22Rv1 (cell line): ENCODE data around the gene PTPRJ.

Experiments used
- ZFX ChIP-seq: fragments of 450-650 bp; IDR thresholded peaks from 2 replicates; pipeline ENCODE4 v1.6.1; 2017; ENCODE audit warnings: antibody characterized with exemption, borderline replicate concordance
- TF ChIP-seq, protein P1 (sequence below): fragments of 450-650 bp; IDR thresholded peaks from 2 replicates; pipeline ENCODE4 v1.5.1; 2017; ENCODE audit warnings: mild to moderate bottlenecking

DNA sequence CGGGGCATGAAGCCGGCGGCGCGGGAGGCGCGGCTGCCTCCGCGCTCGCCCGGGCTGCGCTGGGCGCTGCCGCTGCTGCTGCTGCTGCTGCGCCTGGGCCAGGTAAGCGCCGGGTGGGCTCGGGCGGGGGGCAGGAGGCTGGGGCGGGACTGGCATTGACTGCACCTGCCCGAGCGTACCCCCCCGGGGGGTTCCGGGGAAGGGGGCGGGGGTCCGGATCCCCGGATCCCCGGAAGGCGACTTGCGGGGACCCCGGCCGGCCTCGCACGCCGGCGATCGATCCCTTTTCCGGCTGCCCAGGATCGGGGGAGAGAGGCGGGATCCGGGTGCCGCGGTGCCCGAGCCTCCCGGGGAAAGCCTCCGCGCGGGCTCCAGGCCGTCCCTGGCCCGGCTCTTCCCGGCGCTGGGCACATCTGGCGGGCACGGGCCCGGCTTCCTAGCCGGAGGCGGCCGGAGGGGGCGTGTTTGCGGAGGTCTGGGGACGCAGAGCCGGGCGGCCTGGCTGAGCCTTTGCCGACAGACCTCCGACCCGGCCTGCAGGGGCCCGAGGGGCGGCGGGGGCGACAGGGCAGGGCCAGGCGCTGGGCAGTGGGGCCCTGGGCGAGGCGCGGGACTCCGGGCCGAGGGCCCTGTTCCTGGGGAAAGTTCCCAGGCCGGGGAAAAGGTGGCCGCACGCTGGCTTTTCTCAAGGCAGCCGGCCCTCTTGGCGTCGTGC lies 705 bp downstream of the PTPRJ start:
- TF ChIP-seq, protein P1, sequence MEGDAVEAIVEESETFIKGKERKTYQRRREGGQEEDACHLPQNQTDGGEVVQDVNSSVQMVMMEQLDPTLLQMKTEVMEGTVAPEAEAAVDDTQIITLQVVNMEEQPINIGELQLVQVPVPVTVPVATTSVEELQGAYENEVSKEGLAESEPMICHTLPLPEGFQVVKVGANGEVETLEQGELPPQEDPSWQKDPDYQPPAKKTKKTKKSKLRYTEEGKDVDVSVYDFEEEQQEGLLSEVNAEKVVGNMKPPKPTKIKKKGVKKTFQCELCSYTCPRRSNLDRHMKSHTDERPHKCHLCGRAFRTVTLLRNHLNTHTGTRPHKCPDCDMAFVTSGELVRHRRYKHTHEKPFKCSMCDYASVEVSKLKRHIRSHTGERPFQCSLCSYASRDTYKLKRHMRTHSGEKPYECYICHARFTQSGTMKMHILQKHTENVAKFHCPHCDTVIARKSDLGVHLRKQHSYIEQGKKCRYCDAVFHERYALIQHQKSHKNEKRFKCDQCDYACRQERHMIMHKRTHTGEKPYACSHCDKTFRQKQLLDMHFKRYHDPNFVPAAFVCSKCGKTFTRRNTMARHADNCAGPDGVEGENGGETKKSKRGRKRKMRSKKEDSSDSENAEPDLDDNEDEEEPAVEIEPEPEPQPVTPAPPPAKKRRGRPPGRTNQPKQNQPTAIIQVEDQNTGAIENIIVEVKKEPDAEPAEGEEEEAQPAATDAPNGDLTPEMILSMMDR = peak; percentile 32
- no peak for TF ChIP-seq ZFX
